Measurements from ENCODE around the gene LRFN3. TPM values are rescaled to one million over a fixed set of nuclear protein-coding genes. Genes with fewer than 3 reads are reported as not detected.
"Not testable (repeated sequence)": the region's sequence is repeated elsewhere in the genome, so short reads cannot be mapped to it uniquely, and the experiment has no call there.

The LRFN3 gene
- polyA plus RNA-seq, 3 donors, result 7.1 to 8.3 (median 7.4) TPM

GRCh38 chr19:35904311-35905068, 31.7 kb upstream of the LRFN3 start:
- DNase-seq (ENCODE audit: low read depth in 3 of 3, low spot score in 2 of 3), result no peak

- no peak for DNase-seq (ENCODE audit: low read depth in 3 of 3, low spot score in 2 of 3)
Measured at GRCh38 chr19:35905178-35905727, 30.9 kb upstream of the LRFN3 start.

DNA sequence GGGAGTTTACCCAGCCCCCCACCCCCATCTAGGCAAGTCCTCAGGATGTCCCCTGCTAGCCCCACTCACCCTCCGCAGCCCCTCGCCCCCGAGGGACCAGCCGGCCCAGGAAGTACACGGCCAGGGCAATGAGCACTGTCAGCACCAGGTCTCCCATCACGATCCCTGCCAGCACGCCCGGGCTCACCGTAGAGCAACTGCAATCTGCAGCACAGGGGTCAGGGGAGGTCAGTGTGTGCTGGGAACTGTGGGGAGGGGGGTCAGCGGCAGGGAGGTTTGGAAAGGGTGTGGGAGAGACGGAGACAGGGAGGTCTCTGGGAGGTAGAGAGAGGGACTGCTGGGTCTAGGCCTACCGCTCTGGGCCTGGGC, 28.8 kb upstream of the LRFN3 start:
- no peak for DNase-seq (ENCODE audit: low read depth in 3 of 3, low spot score in 2 of 3)

GRCh38 chr19:35908010-35908441, 28.1 kb upstream of the LRFN3 start, which contains the start of gene TYROBP:
Gene TYROBP (minus strand): TSS chr19:35908295. CDS start chr19:35908228, 67 bp downstream.
- no peak for DNase-seq (ENCODE audit: low read depth in 3 of 3, low spot score in 2 of 3)

- no peak for DNase-seq (ENCODE audit: low read depth in 3 of 3, low spot score in 2 of 3)
Measured at GRCh38 chr19:35908973-35909683, 27.0 kb upstream of the LRFN3 start.

- DNase-seq (ENCODE audit: low read depth in 3 of 3, low spot score in 2 of 3), result no peak
Measured at GRCh38 chr19:35909684-35910035, 26.5 kb upstream of the LRFN3 start.

GRCh38 chr19:35910355-35910754, 25.8 kb upstream of the LRFN3 start:
- DNase-seq (ENCODE audit: low read depth in 3 of 3, low spot score in 2 of 3), result not testable (repeated sequence)

- no peak for DNase-seq (ENCODE audit: low read depth in 3 of 3, low spot score in 2 of 3)
Measured at GRCh38 chr19:35911173-35911572, 25.0 kb upstream of the LRFN3 start.

DNA sequence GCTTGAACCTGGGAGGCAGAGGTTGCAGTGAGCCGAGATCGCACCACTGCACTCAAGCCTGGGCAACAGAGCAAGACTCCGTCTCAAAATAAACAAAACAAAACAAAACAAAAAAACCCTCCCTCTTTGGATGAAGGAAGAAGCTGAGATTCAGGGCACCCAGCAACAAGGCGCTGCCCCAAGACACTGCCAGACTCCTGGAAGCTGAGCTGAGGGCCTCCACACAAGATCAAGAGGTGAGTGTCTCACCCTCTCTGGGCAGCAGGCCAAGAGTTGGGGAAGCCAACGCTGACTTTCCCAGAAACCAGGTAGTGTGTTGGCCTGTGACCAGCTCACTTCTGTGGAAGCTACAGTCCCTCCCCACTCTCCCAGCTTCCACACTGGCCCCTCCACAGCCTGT, 24.4 kb upstream of the LRFN3 start:
- no peak for DNase-seq (ENCODE audit: low read depth in 3 of 3, low spot score in 2 of 3)

DNA sequence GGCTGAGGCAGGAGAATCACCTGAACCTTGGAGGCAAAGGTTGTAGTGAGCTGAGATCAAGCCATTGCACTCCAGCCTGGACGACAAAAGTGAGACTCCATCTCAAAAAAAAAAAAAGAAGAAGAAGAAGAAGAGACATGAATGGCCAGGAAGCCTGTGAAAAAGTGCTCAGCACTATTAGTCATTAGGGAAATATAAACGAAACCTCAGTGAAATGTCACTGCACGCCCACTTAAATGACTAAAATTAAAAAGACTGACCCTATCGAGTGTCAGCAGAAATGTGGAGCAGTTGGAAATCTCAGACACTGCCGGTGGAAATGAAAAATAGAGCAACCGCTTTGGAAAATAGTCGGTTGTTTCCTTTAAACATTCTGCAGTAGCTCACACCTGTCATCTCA, 22.6 kb upstream of the LRFN3 start:
- no peak for DNase-seq (ENCODE audit: low read depth in 3 of 3, low spot score in 2 of 3)

- no peak for DNase-seq (ENCODE audit: low read depth in 3 of 3, low spot score in 2 of 3)
Measured at GRCh38 chr19:35915443-35915842, 20.7 kb upstream of the LRFN3 start.

GRCh38 chr19:35919306-35919705, 16.9 kb upstream of the LRFN3 start:
- no peak for DNase-seq (ENCODE audit: low read depth in 3 of 3, low spot score in 2 of 3)

GRCh38 chr19:35921012-35921411, 15.2 kb upstream of the LRFN3 start:
- DNase-seq (ENCODE audit: low read depth in 3 of 3, low spot score in 2 of 3), result no peak

GRCh38 chr19:35925501-35925900, 10.7 kb upstream of the LRFN3 start:
- no peak for DNase-seq (ENCODE audit: low read depth in 3 of 3, low spot score in 2 of 3)

- no peak for DNase-seq (ENCODE audit: low read depth in 3 of 3, low spot score in 2 of 3)
Measured at GRCh38 chr19:35928507-35928906, 7.7 kb upstream of the LRFN3 start.

DNA sequence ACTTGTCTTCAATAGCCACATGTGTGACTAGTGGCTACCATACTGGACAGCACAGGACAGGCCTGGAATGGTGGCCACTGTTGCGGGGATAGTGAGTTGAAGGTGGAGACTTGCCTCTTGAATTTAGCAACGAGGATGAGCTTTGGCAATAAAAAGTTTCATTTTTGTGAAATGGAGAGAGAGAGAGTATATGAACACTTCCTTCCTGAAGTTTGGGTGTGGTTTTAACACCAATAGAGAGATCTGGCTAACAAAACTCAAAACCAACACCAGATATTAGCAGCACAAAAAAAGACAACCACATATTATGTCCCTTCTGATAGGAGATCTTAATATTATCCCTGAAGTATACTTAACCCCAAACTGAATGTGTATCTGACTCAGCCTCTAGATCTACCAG, 6.3 kb upstream of the LRFN3 start:
- DNase-seq (ENCODE audit: low read depth in 3 of 3, low spot score in 2 of 3), result no peak

GRCh38 chr19:35931161-35931873, 4.9 kb upstream of the LRFN3 start:
- DNase-seq (ENCODE audit: low read depth in 3 of 3, low spot score in 2 of 3), result peak; percentile 97 to 99 (median 98)

DNA sequence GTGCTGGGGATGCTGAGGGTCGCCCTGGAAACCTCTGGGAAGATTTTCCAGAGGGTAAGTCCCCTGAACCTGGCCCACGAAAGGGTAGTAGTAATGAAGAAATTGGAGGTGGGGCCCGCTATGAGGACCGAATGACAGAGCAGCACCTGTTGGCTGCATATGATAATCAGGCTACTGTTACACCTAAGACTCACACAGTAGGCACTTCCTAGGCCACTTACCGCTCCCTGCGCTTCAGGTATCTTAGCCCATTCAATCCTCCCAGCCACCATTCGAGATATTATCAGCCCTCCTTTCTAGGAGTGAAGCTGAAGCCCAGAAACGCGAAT, 4.3 kb upstream of the LRFN3 start:
- no peak for DNase-seq (ENCODE audit: low read depth in 3 of 3, low spot score in 2 of 3)

- DNase-seq (ENCODE audit: low read depth in 3 of 3, low spot score in 2 of 3), result no peak
Measured at GRCh38 chr19:35932291-35932936, 3.8 kb upstream of the LRFN3 start.

- DNase-seq (ENCODE audit: low read depth in 3 of 3, low spot score in 2 of 3), result no peak
Measured at GRCh38 chr19:35936738-35937268, 629 bp downstream of the LRFN3 start.

Data from right renal cortex interstitium (tissue), 3 donors.